ENCODE results near the gene CDH24. TPM values are rescaled to one million over a fixed set of nuclear protein-coding genes. Genes with fewer than 3 reads are reported as not detected.
A peak's percentile ranks its signal among the peaks of the same experiment; 100 is the strongest.

Gene CDH24
- total and polyA plus RNA-seq, 9 of the 15 experiments (the other 6 are each of a cell fraction or from before 2014, with no cell fraction given) = 0.04 to 16.2 (median 4.9) TPM

GRCh38 chr14:23085458-23085857 lies 28.1 kb upstream of the CDH24 start (continued):
- TF ChIP-seq MAX (CRISPR knock-in tag; IDR thresholded peaks at IDR 0.05) (no peak), C11orf30 (IDR thresholded peaks at IDR 0.05; ENCODE audit: low read depth) (no peak)

- no peaks in the 10 kb centered on the region for H4K20me1 ChIP-seq (replicated peaks; ENCODE audit: control insufficient read depth, insufficient read depth, low read length)
- in situ Hi-C loops (cut with MboI) = no loop called here
- peaks cover 6 to 28% of the 10 kb centered on the region in 2 experiments; a peak in 3 of 5 replicates for H3K4me1 ChIP-seq (replicated peaks in 1 of 2; ENCODE audit: control insufficient read depth in 2 of 2, insufficient read depth in 2 of 2, low read length in 2 of 2)
- H3K9me1 ChIP-seq (ENCODE audit: control insufficient read depth, insufficient read depth, low read length) = no peaks in the 10 kb centered on the region
- H3K4me3 ChIP-seq = no peak overlapping the region
- DNase-seq (ENCODE audit: extremely low read depth in 1 of 4, low spot score in 3 of 4) = no peak
- peaks cover 11% of the 10 kb centered on the region; the same call in 2 of the 3 replicates for H3K79me2 ChIP-seq (ENCODE audit: control insufficient read depth, insufficient read depth, low read length)
- H3K36me3 ChIP-seq (ENCODE audit: control insufficient read depth, insufficient read depth, low read length) = peaks cover 99% of the 10 kb centered on the region
- no peak for TF ChIP-seq ARID3A (IDR thresholded peaks at IDR 0.05; ENCODE audit: borderline replicate concordance, low read depth, low read length)
- no peak for TF ChIP-seq TEAD4 (IDR thresholded peaks at IDR 0.05; ENCODE audit: low read length)
- no peak for TF ChIP-seq TEAD4 (CRISPR knock-in tag; IDR thresholded peaks at IDR 0.05; ENCODE audit: borderline replicate concordance)
- 0 out of 2 replicates have a peak, but pooled peaks have one; percentile 55 for TF ChIP-seq MTA1 (IDR thresholded peaks at IDR 0.05; ENCODE audit: borderline replicate concordance)
- no peak for TF ChIP-seq CCNT2 (IDR thresholded peaks at IDR 0.05; ENCODE audit: borderline replicate concordance, extremely low read depth, insufficient read length, low read depth, low read length)
- ChIA-PET CTCF (ENCODE audit: low intra/inter-chr PET ratio) (no interaction called here), POLR2A (interaction anchor here (1.0 to 5.1 kb wide), 3 partner anchors 9 to 14 kb away, joined by 3 to 34 read pairs (median 7); partner anchors contain the start of genes ACIN1 and C14orf119)
- intact Hi-C loops (cut with micrococcal nuclease) = no loop called here
- H3K9ac ChIP-seq (ENCODE audit: insufficient read depth in 1 of 2, low read depth in 2 of 2, low read length in 2 of 2) = no peak overlapping the region
- no peaks in the 10 kb centered on the region for H3K27me3 ChIP-seq (ENCODE audit: control insufficient read depth in 2 of 2, insufficient read depth in 2 of 2, low read length in 2 of 2)
- no peak overlapping the region for H3K27ac ChIP-seq (ENCODE audit: extremely low read depth, low read depth, low read length)
- BruUV-seq (replicated peaks) = no TSS peak
- H3K9me3 ChIP-seq (replicated peaks; ENCODE audit: control insufficient read depth, insufficient read depth, low read depth, low read length) = no peaks in the 10 kb centered on the region
- no peak overlapping the region for H2AFZ ChIP-seq (ENCODE audit: low read depth, low read length)
- 67% methylated on average over 1 of the region's 1 CpG for WGBS (ENCODE audit: insufficient coverage, low coverage, missing lambda C conversion rate)
- H3K4me2 ChIP-seq (ENCODE audit: insufficient read depth, low read length) = no peak overlapping the region
- FAIRE-seq = no peak
- ATAC-seq = no peak
Observed at GRCh38 chr14:23080474-23080873, 23.2 kb upstream of the CDH24 start.
